ENCODE data around the gene NAXD. TPM values are rescaled to one million over a fixed set of nuclear protein-coding genes. Genes with fewer than 3 reads are reported as not detected.

Gene NAXD
- total and polyA plus RNA-seq, 2 of the 4 experiments (the other 2 are of a cell fraction): 10.2 to 27.2 TPM

DNA sequence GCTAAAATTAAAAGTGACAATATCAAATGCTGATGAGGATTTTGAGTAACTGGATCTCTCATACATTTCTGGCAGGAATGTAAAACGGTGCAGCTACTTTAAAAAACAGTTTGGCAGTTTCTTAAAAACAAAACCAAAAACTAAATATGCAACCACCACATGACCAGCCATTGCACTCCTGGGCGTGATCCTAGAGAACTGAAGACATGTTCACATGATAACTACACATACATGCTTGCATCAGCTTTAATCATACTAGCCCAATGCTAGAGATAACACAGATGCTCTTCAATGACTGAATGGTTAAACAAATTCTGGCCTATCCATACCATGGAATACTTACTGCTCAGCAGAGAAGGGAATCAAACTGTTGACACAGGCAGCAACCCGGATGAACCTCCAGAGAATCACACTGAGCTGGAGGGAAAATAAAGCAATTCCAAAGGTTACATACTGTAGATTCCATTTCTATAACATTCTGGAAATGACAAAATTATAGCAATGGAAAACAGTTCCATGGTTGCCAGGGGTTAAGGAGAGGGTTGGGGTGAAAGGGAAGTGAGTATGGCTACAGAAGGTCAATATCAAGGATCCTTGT lies 25.5 kb upstream of the NAXD start:
- no peak overlapping the region for H2AFZ ChIP-seq (replicated peaks; ENCODE audit: low read length, poor library complexity)
- H3K27me3 ChIP-seq (ENCODE audit: control insufficient read depth, insufficient read depth, low read length): peaks cover 2% of the 10 kb centered on the region; the same call in 1 of the 2 replicates
- no peak overlapping the region for H3K23ac ChIP-seq (ENCODE audit: low read depth, low read length)
- H4K5ac ChIP-seq (ENCODE audit: low read depth, low read length): no peak overlapping the region
- no CpG with 5 or more reads among the region's 3 CpGs for WGBS, 2 experiments (ENCODE audit: extremely low coverage in 2 of 2, insufficient read length in 1 of 2)
- no peak overlapping the region for H3K9ac ChIP-seq (ENCODE audit: low read depth, low read length)
- no peaks in the 10 kb centered on the region for H3K36me3 ChIP-seq (ENCODE audit: control insufficient read depth, insufficient read depth, low read length)
- no peak overlapping the region for H2BK120ac ChIP-seq (ENCODE audit: low read depth, low read length)
- no TSS peak for BruUV-seq (replicated peaks)
- TF ChIP-seq RAD21 (IDR thresholded peaks at IDR 0.05; ENCODE audit: low read length) (no peak), MAZ (IDR thresholded peaks at IDR 0.05; ENCODE audit: borderline replicate concordance, low read depth, low read length) (no peak), MAFK (IDR thresholded peaks at IDR 0.05; ENCODE audit: low read depth, low read length) (no peak), MXI1 (IDR thresholded peaks at IDR 0.05; ENCODE audit: borderline replicate concordance, low read depth, low read length) (no peak), BHLHE40 (IDR thresholded peaks at IDR 0.05; ENCODE audit: low read depth, low read length) (no peak), FOS (IDR thresholded peaks at IDR 0.05; ENCODE audit: low read depth, low read length) (no peak), CEBPB (IDR thresholded peaks at IDR 0.05; ENCODE audit: low read depth, low read length) (no peak), RCOR1 (IDR thresholded peaks at IDR 0.05; ENCODE audit: insufficient replicate concordance, low read length) (no peak), SMC3 (IDR thresholded peaks at IDR 0.05; ENCODE audit: low read depth, low read length) (no peak), POLR2A (IDR thresholded peaks at IDR 0.05; ENCODE audit: low read depth, low read length) (no peak), RFX5 (IDR thresholded peaks at IDR 0.05; ENCODE audit: low read depth, low read length) (no peak)
- TF ChIP-seq, protein P1, sequence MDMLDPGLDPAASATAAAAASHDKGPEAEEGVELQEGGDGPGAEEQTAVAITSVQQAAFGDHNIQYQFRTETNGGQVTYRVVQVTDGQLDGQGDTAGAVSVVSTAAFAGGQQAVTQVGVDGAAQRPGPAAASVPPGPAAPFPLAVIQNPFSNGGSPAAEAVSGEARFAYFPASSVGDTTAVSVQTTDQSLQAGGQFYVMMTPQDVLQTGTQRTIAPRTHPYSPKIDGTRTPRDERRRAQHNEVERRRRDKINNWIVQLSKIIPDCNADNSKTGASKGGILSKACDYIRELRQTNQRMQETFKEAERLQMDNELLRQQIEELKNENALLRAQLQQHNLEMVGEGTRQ (IDR thresholded peaks at IDR 0.05; ENCODE audit: low read depth, low read length): no peak
- TF ChIP-seq, protein P2, sequence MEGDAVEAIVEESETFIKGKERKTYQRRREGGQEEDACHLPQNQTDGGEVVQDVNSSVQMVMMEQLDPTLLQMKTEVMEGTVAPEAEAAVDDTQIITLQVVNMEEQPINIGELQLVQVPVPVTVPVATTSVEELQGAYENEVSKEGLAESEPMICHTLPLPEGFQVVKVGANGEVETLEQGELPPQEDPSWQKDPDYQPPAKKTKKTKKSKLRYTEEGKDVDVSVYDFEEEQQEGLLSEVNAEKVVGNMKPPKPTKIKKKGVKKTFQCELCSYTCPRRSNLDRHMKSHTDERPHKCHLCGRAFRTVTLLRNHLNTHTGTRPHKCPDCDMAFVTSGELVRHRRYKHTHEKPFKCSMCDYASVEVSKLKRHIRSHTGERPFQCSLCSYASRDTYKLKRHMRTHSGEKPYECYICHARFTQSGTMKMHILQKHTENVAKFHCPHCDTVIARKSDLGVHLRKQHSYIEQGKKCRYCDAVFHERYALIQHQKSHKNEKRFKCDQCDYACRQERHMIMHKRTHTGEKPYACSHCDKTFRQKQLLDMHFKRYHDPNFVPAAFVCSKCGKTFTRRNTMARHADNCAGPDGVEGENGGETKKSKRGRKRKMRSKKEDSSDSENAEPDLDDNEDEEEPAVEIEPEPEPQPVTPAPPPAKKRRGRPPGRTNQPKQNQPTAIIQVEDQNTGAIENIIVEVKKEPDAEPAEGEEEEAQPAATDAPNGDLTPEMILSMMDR (conservative IDR thresholded peaks at IDR 0.05; ENCODE audit: low read depth, low read length): no peak
- no peak overlapping the region for H4K8ac ChIP-seq (ENCODE audit: low read depth in 2 of 2, low read length in 2 of 2)
- H2BK5ac ChIP-seq (ENCODE audit: low read depth, low read length, poor library complexity, severe bottlenecking): no peak overlapping the region
- in situ Hi-C loops (cut with MboI; ENCODE audit: low sequenced_read_pairs) (loop anchor here (25.0 kb wide), 1 partner anchor 222 kb away; no protein-coding TSS in a partner anchor), intact Hi-C loops (cut with micrococcal nuclease) (loop anchor here (5.0 kb wide), 2 partner anchors 322 to 462 kb away; no protein-coding TSS in a partner anchor), dilution Hi-C loops (cut with HindIII; ENCODE audit: low sequenced_read_pairs, unreplicated experiment) (no loop called here)
- no peak overlapping the region for H2AK5ac ChIP-seq (ENCODE audit: low read depth, low read length)
- H3K56ac ChIP-seq (ENCODE audit: extremely low read depth, insufficient read depth, low read length): no peak overlapping the region
- no peaks in the 10 kb centered on the region for H3K79me1 ChIP-seq (ENCODE audit: low read depth in 1 of 2, low read length in 2 of 2)
- H4K91ac ChIP-seq (ENCODE audit: insufficient read depth, low read depth, low read length): no peak overlapping the region
- H3K14ac ChIP-seq (replicated peaks; ENCODE audit: low read depth, low read length): no peak overlapping the region
- no peak overlapping the region for H3K18ac ChIP-seq (ENCODE audit: low read depth, low read length)
- no peaks in the 10 kb centered on the region for H3K9me3 ChIP-seq (ENCODE audit: control insufficient read depth, insufficient read depth, low read length)
- no peak overlapping the region for H2BK20ac ChIP-seq (ENCODE audit: low read depth, low read length)
- ChIA-PET POLR2A (ENCODE audit: unreplicated experiment) (no interaction called here), CTCF (no interaction called here)
- H3K27ac ChIP-seq (ENCODE audit: insufficient read depth, low read length): no peak overlapping the region
- ATAC-seq (ENCODE audit: low read depth) (no peak), DNase-seq (no peak)
- 0 out of 2 replicates have a peak, but pooled peaks cover 4% of the 10 kb centered on the region for H3K4me1 ChIP-seq (ENCODE audit: control insufficient read depth, insufficient read depth, low read length)
- no peaks in the 10 kb centered on the region for H4K20me1 ChIP-seq (ENCODE audit: insufficient read depth, low read length)
- no peak overlapping the region for H2BK15ac ChIP-seq (ENCODE audit: low read depth, low read length)
- H3K4me3 ChIP-seq (ENCODE audit: insufficient read depth, low read depth, low read length): no peak overlapping the region
- no peaks in the 10 kb centered on the region for H3K9me1 ChIP-seq (ENCODE audit: insufficient read depth, low read length)
- H3K4ac ChIP-seq (ENCODE audit: low read depth, low read length): no peak overlapping the region
- H2AK9ac ChIP-seq (replicated peaks; ENCODE audit: low read depth, low read length, poor library complexity): no peak overlapping the region
- H3K4me2 ChIP-seq (ENCODE audit: low read depth, low read length): no peak overlapping the region
